ENCODE results near the gene FCHSD1. TPM values are rescaled to one million over a fixed set of nuclear protein-coding genes. Genes with fewer than 3 reads are reported as not detected.

Gene FCHSD1
- total RNA-seq, 1 experiment from 2014 or later: 37.2 TPM

- Histone ChIP-seq H3K9ac (ENCODE audit: low read length) (no peak overlapping the region), H3K9me2 (ENCODE audit: insufficient read depth) (no peaks in the 10 kb centered on the region), H3K4me3 (replicated peaks in 1 of 2; ENCODE audit: low read depth in 1 of 2, low read length in 2 of 2) (no peak overlapping the region), H3K79me2 (ENCODE audit: insufficient read depth, low read length) (no peaks in the 10 kb centered on the region; the same call in 1 of the 2 replicates), H2AFZ (ENCODE audit: low read depth, low read length, poor library complexity, severe bottlenecking) (no peak overlapping the region), H3K27ac (ENCODE audit: low read depth, low read length) (no peak overlapping the region), H4K20me1 (ENCODE audit: insufficient read depth) (no peaks in the 10 kb centered on the region), H3K4me1 (ENCODE audit: control insufficient read depth in 1 of 2, insufficient read depth in 2 of 2, low read length in 2 of 2) (peaks cover 18 to 30% of the 10 kb centered on the region in 2 experiments), H3K4me2 (ENCODE audit: low read length) (no peak overlapping the region), H3K9me3 (ENCODE audit: control insufficient read depth in 1 of 2, insufficient read depth in 1 of 2, low read depth in 1 of 2, low read length in 2 of 2) (no peaks in the 10 kb centered on the region), H3K36me3 (ENCODE audit: control insufficient read depth in 1 of 2, insufficient read depth in 2 of 2, low read length in 2 of 2) (no peaks in the 10 kb centered on the region), H3K27me3 (ENCODE audit: insufficient read depth, low read length) (no peaks in the 10 kb centered on the region)
- no peak for DNase-seq (ENCODE audit: low read depth, low spot score)
- ATAC-seq: no peak
- no peak for TF ChIP-seq EGR1 (IDR thresholded peaks at IDR 0.05; ENCODE audit: low read depth)
- TF ChIP-seq MAX (IDR thresholded peaks at IDR 0.05): no peak
- TF ChIP-seq RAD21 (IDR thresholded peaks at IDR 0.05; ENCODE audit: low read depth): no peak
- TF ChIP-seq SRF (IDR thresholded peaks at IDR 0.05; ENCODE audit: low read depth): no peak
- no peak for TF ChIP-seq FOSL1 (IDR thresholded peaks at IDR 0.05; ENCODE audit: low read depth)
- no peak for TF ChIP-seq CTCF (IDR thresholded peaks at IDR 0.05 in 2 of 3, conservative IDR thresholded peaks at IDR 0.05 in 1 of 3; ENCODE audit: borderline replicate concordance in 1 of 3, insufficient read depth in 1 of 3, low read depth in 2 of 3, low read length in 2 of 3)
- no peak for TF ChIP-seq POLR2AphosphoS5 (IDR thresholded peaks at IDR 0.05; ENCODE audit: low read depth, low read length)
- TF ChIP-seq SP1 (IDR thresholded peaks at IDR 0.05; ENCODE audit: low read depth): no peak
- no peak for TF ChIP-seq POLR2A (IDR thresholded peaks at IDR 0.05; ENCODE audit: borderline replicate concordance, extremely low read depth, insufficient read depth, insufficient read length)
- TF ChIP-seq EZH2phosphoT487 (IDR thresholded peaks at IDR 0.05; ENCODE audit: borderline replicate concordance): no peak
- TF ChIP-seq SIN3A (IDR thresholded peaks at IDR 0.05; ENCODE audit: low read depth): no peak
- TF ChIP-seq ELF1 (IDR thresholded peaks at IDR 0.05; ENCODE audit: borderline replicate concordance, low read depth): no peak
- TF ChIP-seq EZH2 (IDR thresholded peaks at IDR 0.05): no peak
- no peak for TF ChIP-seq CBX3 (IDR thresholded peaks at IDR 0.05; ENCODE audit: low read depth)
- TF ChIP-seq ZBTB33 (IDR thresholded peaks at IDR 0.05; ENCODE audit: extremely low read depth, insufficient replicate concordance, low read length): no peak
- TF ChIP-seq TCF7L2 (IDR thresholded peaks at IDR 0.05; ENCODE audit: borderline replicate concordance, extremely low read depth, insufficient read depth, insufficient read length): no peak
- intact Hi-C loops (cut with micrococcal nuclease): no loop called here
- RAD21 ChIA-PET (ENCODE audit: low non-redundant PET in 1 of 2, low total read pairs in 2 of 2, uncharacterized antibody in 2 of 2, unreplicated experiment in 2 of 2): no interaction called here
- no TSS peak for BruUV-seq (replicated peaks)
- CTCF ChIA-PET: interaction anchor here (0.8 to 1.5 kb wide), 4 partner anchors 8 to 286 kb away, joined by 3 to 6 read pairs (median 3); partner anchors contain the start of gene RNF14
- POLR2A ChIA-PET: interaction anchor here (0.7 kb wide), 1 partner anchor 14 kb away, joined by 3 read pairs; no protein-coding TSS in a partner anchor
These were observed 32.5 kb upstream of the FCHSD1 start for GRCh38 chr5:141683596-141684141.
